ENCODE data around the gene DBT. TPM values are rescaled to one million over a fixed set of nuclear protein-coding genes. Genes with fewer than 3 reads are reported as not detected.

DBT gene
- polyA plus RNA-seq, 1 of the 3 experiments (the other 2 are of a cell fraction), result 2.0 TPM

DNA sequence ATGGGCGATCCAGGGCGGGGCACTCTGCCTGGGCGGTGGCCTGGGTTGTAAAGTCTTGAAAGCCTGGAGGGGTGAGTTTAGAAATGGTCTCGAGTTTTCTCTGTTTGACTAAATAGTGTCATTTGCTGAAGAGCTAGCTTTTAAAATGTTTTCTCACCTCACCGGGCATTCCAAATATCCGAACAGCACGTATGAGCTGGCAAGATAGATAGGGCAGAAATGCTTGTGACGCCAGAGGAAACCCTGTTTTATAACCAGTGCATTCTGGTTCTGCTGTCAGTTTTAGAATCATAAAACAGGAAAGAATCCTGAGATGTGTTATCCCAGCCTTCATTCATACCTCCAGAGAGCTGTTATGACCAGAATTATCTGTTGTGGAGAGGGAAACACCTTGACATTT lies 17.1 kb upstream of the DBT start:
- H3K4me1 ChIP-seq (ENCODE audit: control insufficient read depth in 1 of 2, insufficient read depth in 2 of 2, low read depth in 1 of 2, low read length in 1 of 2), result peaks cover 5 to 11% of the 10 kb centered on the region in 2 experiments; a peak in 3 of 4 replicates
- peaks cover 29 to 53% of the 10 kb centered on the region in 2 experiments for H3K36me3 ChIP-seq (replicated peaks in 1 of 2; ENCODE audit: control insufficient read depth in 1 of 2, insufficient read depth in 2 of 2, low read length in 1 of 2)
- H3K27me3 ChIP-seq (ENCODE audit: insufficient read depth), result no peaks in the 10 kb centered on the region
- H3K4me3 ChIP-seq (ENCODE audit: low read depth in 2 of 2, low read length in 1 of 2), result peak overlapping the region; percentile 90 to 100
- peak overlapping the region; percentile 93 for H3K9ac ChIP-seq
- POLR2A ChIA-PET, result interaction anchor here (1.6 to 1.8 kb wide), 3 partner anchors 17 to 133 kb away, joined by 6 to 17 read pairs (median 6); partner anchors contain the start of genes CDC14A, DBT, SASS6 and TRMT13
- peak overlapping the region in 1 of 2 experiments; percentile 72; a peak in 3 of 4 replicates for H3K27ac ChIP-seq (ENCODE audit: low read depth in 2 of 2, low read length in 1 of 2)
- no peak for TF ChIP-seq MXI1 (IDR thresholded peaks at IDR 0.05; ENCODE audit: low read depth, low read length)
- WGBS (ENCODE audit: low lambda C conversion rate), result 9% methylated on average over 4 of the region's 8 CpGs
- DNase-seq, result no peak
- no peaks in the 10 kb centered on the region for H3K9me2 ChIP-seq
- no peaks in the 10 kb centered on the region for H3F3A ChIP-seq (replicated peaks; ENCODE audit: insufficient read depth)
- H3K79me2 ChIP-seq (ENCODE audit: insufficient read depth), result peaks cover 52% of the 10 kb centered on the region
- H2AFZ ChIP-seq (ENCODE audit: low read depth), result peak overlapping the region; percentile 99; the same call in 1 of the 2 replicates
- no peaks in the 10 kb centered on the region for H3K9me3 ChIP-seq
- CTCF ChIA-PET, result interaction anchor here (0.7 to 2.1 kb wide), 3 partner anchors 14 to 193 kb away, joined by 3 to 6 read pairs (median 5); no protein-coding TSS in a partner anchor
- H3K4me2 ChIP-seq, result peak overlapping the region; percentile 94
- no peaks in the 10 kb centered on the region for H4K20me1 ChIP-seq (ENCODE audit: insufficient read depth)

DNA sequence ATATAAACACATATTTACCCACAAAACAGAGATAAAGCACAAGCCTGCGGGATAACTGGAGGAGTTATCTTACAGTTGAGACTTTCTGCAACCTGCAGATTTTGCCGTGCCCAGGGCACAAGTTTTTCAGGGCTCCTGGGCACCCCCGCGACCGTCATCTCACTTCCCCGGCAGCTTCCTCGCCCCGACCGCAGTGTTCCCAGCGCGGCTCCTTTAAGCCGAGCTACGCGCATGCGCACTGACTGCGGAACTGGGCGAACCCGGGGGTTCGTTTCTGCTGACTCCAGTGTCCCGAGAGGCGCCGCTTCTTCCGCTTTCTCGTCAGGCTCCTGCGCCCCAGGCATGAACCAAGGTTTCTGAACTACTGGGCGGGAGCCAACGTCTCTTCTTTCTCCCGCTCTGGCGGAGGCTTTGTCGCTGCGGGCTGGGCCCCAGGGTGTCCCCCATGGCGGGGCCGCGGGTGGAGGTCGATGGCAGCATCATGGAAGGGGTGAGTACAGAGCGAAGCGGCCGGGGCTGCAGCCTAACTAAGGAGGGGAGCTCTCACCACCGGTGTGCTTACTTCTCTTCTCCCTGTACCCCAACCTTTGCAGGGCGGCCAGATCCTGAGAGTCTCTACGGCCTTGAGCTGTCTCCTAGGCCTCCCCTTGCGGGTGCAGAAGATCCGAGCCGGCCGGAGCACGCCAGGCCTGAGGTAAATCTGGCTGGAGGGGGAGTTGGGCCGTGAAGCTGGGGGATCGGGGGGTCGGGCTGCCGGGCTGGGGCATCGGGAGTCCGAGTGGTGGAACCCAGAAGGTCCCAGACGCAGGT lies 16.5 kb upstream of the DBT start, which contains the start of gene RTCA:
TSS of gene RTCA (plus strand) at position 286 of the 810 bp plus-strand sequence. CDS start at position 446, 160 bp downstream.
- Histone ChIP-seq H3K27me3 (ENCODE audit: insufficient read depth) (no peaks in the 10 kb centered on the region), H3K27ac (ENCODE audit: low read depth in 2 of 2, low read length in 1 of 2) (peak within 1 kb of the TSS; percentile 72 to 75), H3K9me2 (no peaks in the 10 kb centered on the region), H2AFZ (ENCODE audit: low read depth) (peak within 1 kb of the TSS; percentile 99), H3F3A (replicated peaks; ENCODE audit: insufficient read depth) (no peaks in the 10 kb centered on the region), H3K36me3 (replicated peaks in 1 of 2; ENCODE audit: control insufficient read depth in 1 of 2, insufficient read depth in 2 of 2, low read length in 1 of 2) (peaks cover 23 to 47% of the 10 kb centered on the region in 2 experiments), H3K9ac (peak within 1 kb of the TSS; percentile 93), H3K4me1 (ENCODE audit: control insufficient read depth in 1 of 2, insufficient read depth in 2 of 2, low read depth in 1 of 2, low read length in 1 of 2) (peaks cover 5 to 11% of the 10 kb centered on the region in 2 experiments; a peak in 3 of 4 replicates), H3K4me3 (ENCODE audit: low read depth in 2 of 2, low read length in 1 of 2) (peak within 1 kb of the TSS; percentile 90 to 100), H3K9me3 (no peaks in the 10 kb centered on the region), H3K4me2 (peak within 1 kb of the TSS; percentile 94), H3K79me2 (ENCODE audit: insufficient read depth) (peaks cover 48% of the 10 kb centered on the region), H4K20me1 (ENCODE audit: insufficient read depth) (no peaks in the 10 kb centered on the region)
- POLR2A ChIA-PET, result interaction anchor here (1.0 to 1.8 kb wide), 4 partner anchors 10 to 133 kb away, joined by 3 to 17 read pairs (median 6); partner anchors contain the start of genes CDC14A, DBT, SASS6 and TRMT13
- WGBS (ENCODE audit: low lambda C conversion rate), result 5% methylated on average over 11 of the region's 53 CpGs
- TF ChIP-seq YY1 (IDR thresholded peaks at IDR 0.05; ENCODE audit: low read depth) (peak; percentile 41; the same call in 1 of the 2 replicates), RAD21 (IDR thresholded peaks at IDR 0.05; ENCODE audit: low read length) (no peak; the same call in 1 of the 2 replicates), ELF1 (IDR thresholded peaks at IDR 0.05) (peak; percentile 90), MXI1 (IDR thresholded peaks at IDR 0.05; ENCODE audit: low read depth, low read length) (peak; percentile 51; the same call in 1 of the 2 replicates), TAF1 (IDR thresholded peaks at IDR 0.05; ENCODE audit: borderline replicate concordance, low read depth, low read length) (peak; percentile 75), MEF2A (IDR thresholded peaks at IDR 0.05; ENCODE audit: borderline replicate concordance, low read depth) (no peak), NRF1 (IDR thresholded peaks at IDR 0.05; ENCODE audit: low read depth, low read length) (peak; percentile 82), SIN3A (IDR thresholded peaks at IDR 0.05; ENCODE audit: borderline replicate concordance, low read depth, low read length) (peak; percentile 13; the same call in 1 of the 2 replicates), POLR2AphosphoS5 (IDR thresholded peaks at IDR 0.05; ENCODE audit: low read depth, low read length) (peak; percentile 74), GABPA (IDR thresholded peaks at IDR 0.05; ENCODE audit: low read depth) (peak; percentile 73)
- TF ChIP-seq, protein P1, sequence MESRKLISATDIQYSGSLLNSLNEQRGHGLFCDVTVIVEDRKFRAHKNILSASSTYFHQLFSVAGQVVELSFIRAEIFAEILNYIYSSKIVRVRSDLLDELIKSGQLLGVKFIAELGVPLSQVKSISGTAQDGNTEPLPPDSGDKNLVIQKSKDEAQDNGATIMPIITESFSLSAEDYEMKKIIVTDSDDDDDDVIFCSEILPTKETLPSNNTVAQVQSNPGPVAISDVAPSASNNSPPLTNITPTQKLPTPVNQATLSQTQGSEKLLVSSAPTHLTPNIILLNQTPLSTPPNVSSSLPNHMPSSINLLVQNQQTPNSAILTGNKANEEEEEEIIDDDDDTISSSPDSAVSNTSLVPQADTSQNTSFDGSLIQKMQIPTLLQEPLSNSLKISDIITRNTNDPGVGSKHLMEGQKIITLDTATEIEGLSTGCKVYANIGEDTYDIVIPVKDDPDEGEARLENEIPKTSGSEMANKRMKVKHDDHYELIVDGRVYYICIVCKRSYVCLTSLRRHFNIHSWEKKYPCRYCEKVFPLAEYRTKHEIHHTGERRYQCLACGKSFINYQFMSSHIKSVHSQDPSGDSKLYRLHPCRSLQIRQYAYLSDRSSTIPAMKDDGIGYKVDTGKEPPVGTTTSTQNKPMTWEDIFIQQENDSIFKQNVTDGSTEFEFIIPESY (IDR thresholded peaks at IDR 0.05; ENCODE audit: borderline replicate concordance, low read depth), result no peak
- TF ChIP-seq, protein P2, sequence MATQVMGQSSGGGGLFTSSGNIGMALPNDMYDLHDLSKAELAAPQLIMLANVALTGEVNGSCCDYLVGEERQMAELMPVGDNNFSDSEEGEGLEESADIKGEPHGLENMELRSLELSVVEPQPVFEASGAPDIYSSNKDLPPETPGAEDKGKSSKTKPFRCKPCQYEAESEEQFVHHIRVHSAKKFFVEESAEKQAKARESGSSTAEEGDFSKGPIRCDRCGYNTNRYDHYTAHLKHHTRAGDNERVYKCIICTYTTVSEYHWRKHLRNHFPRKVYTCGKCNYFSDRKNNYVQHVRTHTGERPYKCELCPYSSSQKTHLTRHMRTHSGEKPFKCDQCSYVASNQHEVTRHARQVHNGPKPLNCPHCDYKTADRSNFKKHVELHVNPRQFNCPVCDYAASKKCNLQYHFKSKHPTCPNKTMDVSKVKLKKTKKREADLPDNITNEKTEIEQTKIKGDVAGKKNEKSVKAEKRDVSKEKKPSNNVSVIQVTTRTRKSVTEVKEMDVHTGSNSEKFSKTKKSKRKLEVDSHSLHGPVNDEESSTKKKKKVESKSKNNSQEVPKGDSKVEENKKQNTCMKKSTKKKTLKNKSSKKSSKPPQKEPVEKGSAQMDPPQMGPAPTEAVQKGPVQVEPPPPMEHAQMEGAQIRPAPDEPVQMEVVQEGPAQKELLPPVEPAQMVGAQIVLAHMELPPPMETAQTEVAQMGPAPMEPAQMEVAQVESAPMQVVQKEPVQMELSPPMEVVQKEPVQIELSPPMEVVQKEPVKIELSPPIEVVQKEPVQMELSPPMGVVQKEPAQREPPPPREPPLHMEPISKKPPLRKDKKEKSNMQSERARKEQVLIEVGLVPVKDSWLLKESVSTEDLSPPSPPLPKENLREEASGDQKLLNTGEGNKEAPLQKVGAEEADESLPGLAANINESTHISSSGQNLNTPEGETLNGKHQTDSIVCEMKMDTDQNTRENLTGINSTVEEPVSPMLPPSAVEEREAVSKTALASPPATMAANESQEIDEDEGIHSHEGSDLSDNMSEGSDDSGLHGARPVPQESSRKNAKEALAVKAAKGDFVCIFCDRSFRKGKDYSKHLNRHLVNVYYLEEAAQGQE (IDR thresholded peaks at IDR 0.05; ENCODE audit: low read depth, low read length), result no peak
- TF ChIP-seq, protein P3, sequence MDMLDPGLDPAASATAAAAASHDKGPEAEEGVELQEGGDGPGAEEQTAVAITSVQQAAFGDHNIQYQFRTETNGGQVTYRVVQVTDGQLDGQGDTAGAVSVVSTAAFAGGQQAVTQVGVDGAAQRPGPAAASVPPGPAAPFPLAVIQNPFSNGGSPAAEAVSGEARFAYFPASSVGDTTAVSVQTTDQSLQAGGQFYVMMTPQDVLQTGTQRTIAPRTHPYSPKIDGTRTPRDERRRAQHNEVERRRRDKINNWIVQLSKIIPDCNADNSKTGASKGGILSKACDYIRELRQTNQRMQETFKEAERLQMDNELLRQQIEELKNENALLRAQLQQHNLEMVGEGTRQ (IDR thresholded peaks at IDR 0.05; ENCODE audit: borderline replicate concordance, low read depth, low read length), result no peak
- TF ChIP-seq, protein P4, sequence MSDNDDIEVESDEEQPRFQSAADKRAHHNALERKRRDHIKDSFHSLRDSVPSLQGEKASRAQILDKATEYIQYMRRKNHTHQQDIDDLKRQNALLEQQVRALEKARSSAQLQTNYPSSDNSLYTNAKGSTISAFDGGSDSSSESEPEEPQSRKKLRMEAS (IDR thresholded peaks at IDR 0.05; ENCODE audit: low read depth), result peak; percentile 36; the same call in 1 of the 2 replicates
- CTCF ChIA-PET, result interaction anchor here (0.7 to 2.1 kb wide), 5 partner anchors 9 to 195 kb away, joined by 3 to 6 read pairs (median 4); no protein-coding TSS in a partner anchor
- peak; percentile 94 for DNase-seq

All from SK-N-SH (cell line).